Measurements from ENCODE around the gene RAB6B.

Gene RAB6B

DNA sequence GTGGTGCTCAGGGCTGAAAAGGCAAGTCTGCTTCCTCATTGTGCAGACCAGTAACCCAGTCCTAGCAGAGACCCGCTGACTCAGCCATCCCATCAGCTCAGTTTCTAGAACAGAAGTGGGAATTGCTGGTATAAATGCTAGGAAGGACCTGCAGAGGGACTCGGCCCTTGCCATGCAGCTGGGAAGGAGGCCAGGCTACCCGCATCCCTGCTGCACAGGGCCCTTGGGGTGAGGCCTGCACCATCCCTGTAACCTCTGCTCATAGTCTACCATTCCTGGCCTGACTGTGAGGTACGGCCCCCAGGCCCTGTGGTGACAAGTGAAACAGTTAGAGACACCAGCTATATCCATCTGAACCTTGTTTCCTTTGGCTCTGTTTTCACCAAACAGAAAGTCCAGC lies 23.5 kb downstream of the RAB6B start:
- intact Hi-C loops (cut with DNase I; ENCODE audit: low total_unique reads): no loop called here
- Histone ChIP-seq H3K4me3 (no peak overlapping the region), H3K27me3 (no peaks in the 10 kb centered on the region), H3K4me1 (no peaks in the 10 kb centered on the region), H3K9me3 (no peaks in the 10 kb centered on the region), H3K27ac (no peak overlapping the region), H3K36me3 (no peaks in the 10 kb centered on the region)
- TF ChIP-seq, protein P1, sequence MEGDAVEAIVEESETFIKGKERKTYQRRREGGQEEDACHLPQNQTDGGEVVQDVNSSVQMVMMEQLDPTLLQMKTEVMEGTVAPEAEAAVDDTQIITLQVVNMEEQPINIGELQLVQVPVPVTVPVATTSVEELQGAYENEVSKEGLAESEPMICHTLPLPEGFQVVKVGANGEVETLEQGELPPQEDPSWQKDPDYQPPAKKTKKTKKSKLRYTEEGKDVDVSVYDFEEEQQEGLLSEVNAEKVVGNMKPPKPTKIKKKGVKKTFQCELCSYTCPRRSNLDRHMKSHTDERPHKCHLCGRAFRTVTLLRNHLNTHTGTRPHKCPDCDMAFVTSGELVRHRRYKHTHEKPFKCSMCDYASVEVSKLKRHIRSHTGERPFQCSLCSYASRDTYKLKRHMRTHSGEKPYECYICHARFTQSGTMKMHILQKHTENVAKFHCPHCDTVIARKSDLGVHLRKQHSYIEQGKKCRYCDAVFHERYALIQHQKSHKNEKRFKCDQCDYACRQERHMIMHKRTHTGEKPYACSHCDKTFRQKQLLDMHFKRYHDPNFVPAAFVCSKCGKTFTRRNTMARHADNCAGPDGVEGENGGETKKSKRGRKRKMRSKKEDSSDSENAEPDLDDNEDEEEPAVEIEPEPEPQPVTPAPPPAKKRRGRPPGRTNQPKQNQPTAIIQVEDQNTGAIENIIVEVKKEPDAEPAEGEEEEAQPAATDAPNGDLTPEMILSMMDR (IDR thresholded peaks at IDR 0.05): no peak
- no peak for DNase-seq

DNA sequence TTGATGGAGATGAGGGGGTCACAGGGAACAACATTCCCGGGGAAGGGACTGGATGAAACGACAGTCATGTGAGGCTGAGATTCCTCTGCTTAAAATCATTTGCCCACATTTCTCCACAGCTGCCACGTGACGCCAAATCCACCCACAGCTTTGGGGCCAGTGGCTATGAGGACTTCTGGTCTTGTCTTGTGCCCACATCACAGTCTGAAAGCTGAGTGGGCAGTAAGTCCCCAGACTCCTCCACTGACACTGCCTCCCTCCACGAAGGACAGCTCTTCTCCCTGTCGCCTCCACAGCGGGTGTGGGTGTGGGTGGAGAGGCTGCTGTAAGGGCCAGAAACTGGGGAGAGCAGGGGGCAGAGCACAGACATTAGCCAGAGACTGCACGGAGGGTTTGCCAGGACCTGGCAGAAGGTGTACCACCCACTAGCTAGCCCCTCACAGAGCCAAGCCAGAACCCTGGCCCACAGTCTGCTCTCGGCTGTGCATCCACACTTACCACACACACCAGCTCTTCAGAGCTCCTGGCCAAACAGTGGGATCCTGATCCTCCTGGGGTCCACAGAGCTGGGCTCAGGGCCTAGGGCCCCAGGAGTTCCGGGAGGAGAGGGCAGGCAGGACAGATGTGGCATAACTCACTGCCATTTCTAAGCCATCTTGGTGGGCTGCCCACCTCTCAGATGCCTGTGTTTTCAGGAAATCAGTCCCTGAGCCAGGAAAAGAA lies 24.2 kb downstream of the RAB6B start:
- Histone ChIP-seq H3K27me3 (no peaks in the 10 kb centered on the region), H3K9me3 (no peaks in the 10 kb centered on the region), H3K4me1 (no peaks in the 10 kb centered on the region), H3K27ac (no peak overlapping the region), H3K36me3 (no peaks in the 10 kb centered on the region), H3K4me3 (no peak overlapping the region)
- TF ChIP-seq, protein P1 (IDR thresholded peaks at IDR 0.05): no peak
- no peak for DNase-seq
- intact Hi-C loops (cut with DNase I; ENCODE audit: low total_unique reads): no loop called here

DNA sequence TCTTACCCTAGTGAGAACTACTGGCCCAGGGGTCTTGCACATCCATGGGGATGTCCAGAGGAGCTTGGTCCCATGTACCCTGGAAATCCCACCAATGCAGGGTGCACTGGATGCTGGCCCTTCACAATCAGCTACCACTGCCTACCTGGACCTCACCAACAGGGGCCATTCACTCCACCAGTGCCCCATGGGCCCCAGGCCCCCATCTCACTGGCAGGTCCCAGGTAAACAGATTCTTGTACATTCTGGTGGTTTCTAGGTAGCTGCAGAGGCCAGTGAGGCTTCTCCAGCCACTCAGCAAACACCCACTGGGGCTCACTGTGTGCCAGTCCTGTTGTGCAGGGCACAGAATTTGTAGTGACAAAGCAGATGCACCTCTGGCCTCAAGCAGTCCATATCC lies 24.9 kb downstream of the RAB6B start:
- intact Hi-C loops (cut with DNase I; ENCODE audit: low total_unique reads): no loop called here

DNA sequence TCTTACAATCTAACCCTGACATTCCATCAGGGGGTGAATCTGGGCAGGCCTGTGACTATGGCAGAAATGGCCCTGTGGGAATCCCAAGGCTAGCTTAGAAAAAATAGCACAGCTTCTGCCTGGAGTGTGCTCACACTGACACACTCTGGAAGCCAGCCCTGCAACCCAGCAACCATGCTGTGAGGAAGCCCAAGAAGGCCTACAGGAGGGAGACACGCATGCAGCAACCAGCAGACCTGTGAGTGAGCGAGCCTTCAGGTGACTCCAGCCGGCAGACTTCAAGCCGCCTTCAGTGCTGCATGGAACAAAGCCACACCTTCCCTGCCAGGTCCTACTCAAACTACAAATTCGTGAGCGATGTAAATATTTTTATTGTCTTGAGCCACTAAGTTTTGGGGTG lies 26.1 kb downstream of the RAB6B start:
- Histone ChIP-seq H3K27me3 (no peaks in the 10 kb centered on the region), H3K27ac (no peak overlapping the region), H3K36me3 (no peaks in the 10 kb centered on the region), H3K4me1 (peaks cover 0 to 7% (median 6%) of the 10 kb centered on the region in 4 donors), H3K9me3 (no peaks in the 10 kb centered on the region), H3K4me3 (no peak overlapping the region)
- intact Hi-C loops (cut with DNase I; ENCODE audit: low total_unique reads): no loop called here
- no peak for DNase-seq
- TF ChIP-seq, protein P1 (IDR thresholded peaks at IDR 0.05): no peak

More for the DNA sequence above, 24.9 kb downstream of the RAB6B start:
- no peak overlapping the region for H3K4me3 ChIP-seq
- no peaks in the 10 kb centered on the region for H3K9me3 ChIP-seq
- peaks cover 0 to under 1% (median 0%) of the 10 kb centered on the region in 4 donors for H3K4me1 ChIP-seq
- H3K36me3 ChIP-seq: no peaks in the 10 kb centered on the region
- TF ChIP-seq, protein P1 (IDR thresholded peaks at IDR 0.05): no peak
- no peak for DNase-seq
- H3K27me3 ChIP-seq: no peaks in the 10 kb centered on the region
- H3K27ac ChIP-seq: no peak overlapping the region

DNA sequence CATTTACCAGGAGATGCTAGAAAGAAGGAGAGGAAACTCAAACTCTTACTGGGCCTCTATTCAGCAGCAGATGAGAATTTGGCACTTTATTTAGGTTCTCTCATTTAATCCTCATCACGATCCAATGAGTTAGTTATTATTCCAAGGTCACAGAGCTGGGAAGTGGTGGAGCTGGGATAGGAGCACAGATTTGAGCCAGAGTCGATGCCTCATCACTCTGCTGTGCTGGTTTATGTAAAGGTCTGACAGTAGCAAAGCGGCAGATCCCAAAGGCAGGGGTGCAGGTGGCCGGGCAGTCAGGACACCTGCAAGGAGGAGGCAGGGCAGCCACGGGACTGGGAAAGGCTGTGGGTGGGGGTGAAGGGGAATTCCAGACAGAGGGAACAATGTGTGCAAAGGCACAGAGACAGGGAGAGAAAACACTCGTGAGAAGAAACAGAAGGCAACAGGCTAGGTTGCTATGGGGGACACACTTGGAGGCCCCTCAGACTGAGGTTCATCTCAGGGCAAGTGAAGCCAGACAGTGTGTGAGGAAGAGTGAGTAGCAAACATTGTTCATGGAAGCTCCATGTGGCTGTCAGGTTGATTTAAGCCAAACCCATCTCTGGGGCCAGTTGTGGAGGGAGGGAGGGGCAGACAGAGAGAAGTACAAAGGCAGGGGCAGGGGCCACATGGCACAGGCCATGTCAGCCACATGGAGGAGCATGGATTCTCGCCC lies 26.8 kb downstream of the RAB6B start:
- no peak overlapping the region for H3K4me3 ChIP-seq
- TF ChIP-seq, protein P1 (IDR thresholded peaks at IDR 0.05): no peak
- H3K4me1 ChIP-seq: peaks cover 0 to 7% (median 6%) of the 10 kb centered on the region in 4 donors
- H3K27me3 ChIP-seq: no peaks in the 10 kb centered on the region
- no peaks in the 10 kb centered on the region for H3K9me3 ChIP-seq
- no peak overlapping the region for H3K27ac ChIP-seq
- H3K36me3 ChIP-seq: no peaks in the 10 kb centered on the region
- intact Hi-C loops (cut with DNase I; ENCODE audit: low total_unique reads): no loop called here
- DNase-seq: no peak
